ENCODE measurements around the gene TPD52L2.

Gene TPD52L2

DNA sequence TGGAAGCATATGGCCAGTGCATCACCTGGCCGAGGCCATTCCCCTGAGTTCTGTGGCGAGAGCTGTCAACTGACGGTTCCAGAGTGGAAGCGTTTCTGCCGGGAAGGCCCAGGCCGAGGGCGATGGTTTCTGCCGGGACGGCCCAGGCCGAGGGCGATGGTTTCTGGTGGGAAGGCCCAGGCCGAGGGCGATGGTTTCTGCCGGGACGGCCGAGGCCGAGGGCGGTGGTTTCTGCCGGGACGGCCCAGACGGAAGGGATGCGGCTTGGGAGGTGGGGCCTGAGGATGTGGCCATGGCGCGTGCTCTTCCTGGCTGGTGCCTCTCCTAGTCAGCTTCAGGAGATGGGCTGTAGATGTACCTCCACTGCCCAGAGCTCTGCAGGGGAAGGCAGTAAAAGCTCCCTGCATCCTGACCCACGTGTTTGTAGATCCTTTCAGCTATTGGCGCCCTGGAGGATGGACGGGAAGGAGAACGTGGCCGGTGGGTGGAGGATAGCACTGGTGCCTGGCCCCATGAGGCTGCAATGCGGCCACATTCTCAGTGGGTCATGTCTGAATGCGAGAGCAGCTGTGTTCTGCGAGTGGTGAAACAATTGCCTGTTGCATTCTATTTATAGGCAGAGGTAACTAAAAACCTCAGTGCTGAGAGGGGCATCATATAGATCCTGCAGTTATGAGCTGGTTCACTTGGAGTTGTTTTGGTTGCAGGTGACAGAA is 12.8 kb downstream of the TPD52L2 start:
- TF ChIP-seq, protein P1, sequence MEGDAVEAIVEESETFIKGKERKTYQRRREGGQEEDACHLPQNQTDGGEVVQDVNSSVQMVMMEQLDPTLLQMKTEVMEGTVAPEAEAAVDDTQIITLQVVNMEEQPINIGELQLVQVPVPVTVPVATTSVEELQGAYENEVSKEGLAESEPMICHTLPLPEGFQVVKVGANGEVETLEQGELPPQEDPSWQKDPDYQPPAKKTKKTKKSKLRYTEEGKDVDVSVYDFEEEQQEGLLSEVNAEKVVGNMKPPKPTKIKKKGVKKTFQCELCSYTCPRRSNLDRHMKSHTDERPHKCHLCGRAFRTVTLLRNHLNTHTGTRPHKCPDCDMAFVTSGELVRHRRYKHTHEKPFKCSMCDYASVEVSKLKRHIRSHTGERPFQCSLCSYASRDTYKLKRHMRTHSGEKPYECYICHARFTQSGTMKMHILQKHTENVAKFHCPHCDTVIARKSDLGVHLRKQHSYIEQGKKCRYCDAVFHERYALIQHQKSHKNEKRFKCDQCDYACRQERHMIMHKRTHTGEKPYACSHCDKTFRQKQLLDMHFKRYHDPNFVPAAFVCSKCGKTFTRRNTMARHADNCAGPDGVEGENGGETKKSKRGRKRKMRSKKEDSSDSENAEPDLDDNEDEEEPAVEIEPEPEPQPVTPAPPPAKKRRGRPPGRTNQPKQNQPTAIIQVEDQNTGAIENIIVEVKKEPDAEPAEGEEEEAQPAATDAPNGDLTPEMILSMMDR (IDR thresholded peaks at IDR 0.05) = no peak

DNA sequence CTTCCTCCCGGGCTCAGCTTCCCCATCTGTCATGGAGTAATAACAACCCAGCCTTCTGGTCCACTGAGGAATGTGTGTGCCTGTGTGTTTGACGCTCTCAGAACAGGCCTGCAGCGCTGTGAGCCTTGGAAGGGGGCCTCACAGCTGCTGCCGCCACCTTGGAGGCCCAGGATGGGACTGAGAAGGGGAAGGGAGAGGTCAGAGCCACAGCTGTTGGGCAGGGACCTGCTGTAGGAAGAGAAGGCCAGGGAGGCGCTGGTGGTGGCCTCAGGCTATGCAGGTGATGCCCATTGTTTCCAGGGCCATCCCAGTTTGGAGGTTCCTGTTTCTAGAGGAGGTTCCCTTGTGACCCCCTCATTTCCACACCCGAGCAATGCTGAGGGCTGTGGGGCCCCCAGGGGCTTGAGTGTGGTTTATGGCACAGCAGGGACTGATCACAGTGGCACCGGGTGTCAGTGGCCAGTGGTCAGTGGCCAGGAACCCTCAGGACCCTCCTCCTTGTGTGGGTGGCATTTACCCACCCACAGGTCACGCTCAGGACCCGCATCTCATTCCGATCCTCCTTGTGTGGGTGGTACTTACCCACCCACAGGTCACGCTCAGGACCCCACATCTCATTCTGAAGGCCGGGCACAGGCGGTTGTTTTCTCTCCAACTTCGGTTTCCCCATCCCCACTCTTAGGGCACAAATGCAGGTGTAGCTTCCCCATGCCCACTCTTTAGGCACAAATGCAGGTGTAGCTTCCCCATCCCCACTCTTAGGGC is 14.0 kb downstream of the TPD52L2 start:
- TF ChIP-seq, protein P1 (IDR thresholded peaks at IDR 0.05) = no peak

DNA sequence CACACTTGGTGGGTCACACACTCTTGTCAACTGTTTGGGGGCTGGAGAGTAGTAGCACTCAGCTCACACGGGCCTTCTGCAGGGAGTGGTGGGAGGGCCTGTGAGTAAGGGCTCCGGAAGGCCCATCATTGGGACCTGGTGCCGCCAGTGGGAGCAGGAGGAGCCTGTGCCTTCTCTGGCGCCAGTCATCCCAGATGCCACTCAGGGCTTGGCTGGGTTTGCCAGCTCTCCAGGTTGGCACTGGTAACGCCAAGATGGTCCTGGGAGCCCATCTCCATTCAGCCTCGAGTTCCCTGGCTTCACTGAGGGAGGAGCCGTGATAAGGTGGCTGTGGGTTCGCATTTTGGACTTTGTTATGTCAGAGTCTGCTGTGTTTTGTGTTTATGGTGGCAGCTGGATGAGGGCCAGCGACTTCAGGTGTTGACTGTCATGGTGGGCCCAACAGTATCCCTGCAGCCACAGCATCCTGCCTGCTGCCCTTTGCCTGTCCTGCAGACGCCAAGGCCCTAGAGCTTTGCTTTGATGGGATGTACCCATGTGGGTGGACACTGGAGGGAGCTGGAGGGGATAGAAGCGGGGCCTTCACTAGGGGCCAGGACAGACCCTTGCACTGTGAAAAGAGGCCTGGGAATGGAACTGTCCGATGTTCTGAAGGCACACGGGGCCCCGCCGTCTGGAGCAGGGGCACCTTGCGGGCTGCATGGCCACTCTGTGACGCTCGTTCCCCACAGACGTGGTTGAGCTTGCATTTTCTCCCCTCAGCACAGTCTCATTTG is 16.6 kb downstream of the TPD52L2 start:
- TF ChIP-seq, protein P1 (IDR thresholded peaks at IDR 0.05) = no peak

DNA sequence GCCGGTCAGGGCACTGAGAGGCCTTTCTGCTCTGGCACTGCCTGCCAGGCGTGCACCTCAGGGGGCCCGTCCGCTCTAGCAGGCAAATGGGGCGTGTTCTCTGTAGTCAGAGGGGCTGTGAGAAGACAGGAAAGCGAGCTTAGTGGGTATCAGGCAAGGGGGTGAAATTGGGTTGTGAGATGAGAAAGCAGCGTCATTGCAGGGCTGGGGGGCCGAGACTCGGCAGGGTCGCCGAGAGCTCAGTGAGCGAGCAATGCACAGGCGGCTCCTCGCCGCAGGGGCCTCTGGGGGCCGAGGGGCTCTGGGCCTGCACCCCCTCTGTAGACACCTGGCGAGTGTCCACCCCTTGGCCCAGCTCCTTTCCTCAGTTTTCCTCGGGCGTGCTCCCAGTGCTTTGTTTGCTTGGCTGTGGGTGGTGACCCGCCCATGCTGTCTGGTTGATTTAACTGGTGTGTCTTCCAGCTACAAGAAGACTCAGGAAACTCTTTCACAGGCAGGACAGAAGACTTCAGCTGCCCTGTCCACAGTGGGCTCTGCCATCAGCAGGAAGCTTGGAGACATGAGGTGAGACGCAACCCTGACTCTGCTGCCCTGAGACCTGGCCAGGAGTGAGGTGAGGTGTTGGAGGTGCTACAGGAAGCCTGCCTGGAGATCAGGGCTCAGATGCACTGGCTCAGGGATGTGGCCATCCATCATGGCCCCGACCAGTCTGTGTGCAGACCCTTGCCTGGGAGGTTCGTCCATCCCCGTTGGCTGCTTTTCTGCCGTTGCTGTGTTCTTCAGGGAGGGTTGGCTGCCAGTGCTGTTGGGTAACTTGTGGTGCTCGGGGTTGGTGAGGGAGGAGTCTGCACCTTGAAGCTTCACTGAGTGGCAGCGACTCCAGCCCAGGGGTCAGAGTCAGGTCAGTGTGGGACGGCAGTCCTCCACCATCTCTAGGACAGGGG is 17.5 kb downstream of the TPD52L2 start:
- TF ChIP-seq, protein P1 (IDR thresholded peaks at IDR 0.05) = no peak

DNA sequence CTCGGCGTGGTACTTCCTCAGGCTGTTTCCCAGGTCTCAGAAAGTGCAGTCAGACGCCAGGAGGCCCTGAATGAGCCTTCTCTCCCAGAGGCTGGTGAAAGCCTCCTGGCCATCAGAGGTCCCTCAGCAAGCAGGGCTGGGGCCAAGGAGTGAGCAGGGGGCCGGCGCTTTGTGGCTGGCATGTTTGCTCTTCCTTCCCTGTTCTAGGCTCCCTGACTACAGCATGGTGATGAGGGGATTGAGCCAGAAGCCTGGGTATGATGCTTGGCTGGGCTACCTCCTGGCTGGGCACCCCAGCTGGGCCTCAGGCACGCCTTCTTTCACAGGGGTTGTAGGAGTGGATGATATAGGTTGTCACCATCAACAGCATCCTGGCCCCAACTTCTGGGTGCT is 18.1 kb downstream of the TPD52L2 start:
- TF ChIP-seq, protein P1 (IDR thresholded peaks at IDR 0.05) = no peak

DNA sequence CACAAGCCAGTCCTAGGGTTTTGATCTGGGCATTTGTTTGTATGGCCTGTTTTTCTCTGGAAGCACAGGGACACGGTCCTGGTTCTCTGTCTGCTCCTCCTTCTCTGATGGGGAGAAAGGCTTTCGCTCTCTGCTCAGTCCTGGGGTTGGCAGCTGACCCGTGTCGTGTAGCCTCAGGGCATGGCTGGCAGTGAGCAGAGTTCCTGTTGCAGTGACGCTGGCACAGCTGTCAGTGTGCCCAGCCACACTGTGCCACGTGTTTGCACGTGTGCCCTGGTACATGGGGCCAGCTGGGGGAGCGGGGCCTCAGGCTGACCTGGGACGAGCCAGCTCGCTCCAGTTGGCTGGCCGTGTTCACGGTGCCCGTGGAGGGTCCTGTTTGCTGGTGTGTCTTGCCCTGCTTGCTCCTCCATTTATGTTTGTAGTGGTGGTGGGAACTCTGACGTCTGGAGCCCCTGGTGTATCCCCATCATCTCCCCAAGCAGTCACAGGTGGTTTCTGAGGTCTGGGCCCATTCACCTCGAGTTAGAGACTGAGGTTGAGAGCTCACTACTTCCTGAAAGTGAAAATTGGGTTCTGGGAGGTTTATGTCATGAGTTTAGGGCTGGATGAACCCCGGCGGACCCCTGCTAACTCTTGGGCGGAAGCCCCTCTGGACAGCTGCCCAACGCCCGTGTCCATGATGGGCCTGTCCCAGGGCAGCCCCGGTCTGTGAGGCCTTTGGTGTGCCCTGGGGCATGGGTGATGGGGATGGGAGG is 19.6 kb downstream of the TPD52L2 start:
- TF ChIP-seq, protein P1 (IDR thresholded peaks at IDR 0.05) = no peak
